SK-N-SH treated with all-trans-retinoic acid at 6 μM for 48 hours (cell line): ENCODE data around the gene CNOT8.
"Not testable (repeated sequence)": the region's sequence is repeated elsewhere in the genome, so short reads cannot be mapped to it uniquely, and the experiment has no call there.

Experiments used
- BACH2 ChIP-seq: fragments of 250-450 bp; sonication (Bioruptor Pico); IDR thresholded peaks from 2 replicates; pipeline ENCODE4 v1.9.0; 2021; ENCODE audit warnings: mild to moderate bottlenecking, borderline replicate concordance
- CREB5 ChIP-seq: fragments of 250-450 bp; sonication (Bioruptor Pico); IDR thresholded peaks from 2 replicates; pipeline ENCODE4 v1.5.1; 2020; ENCODE audit warnings: low read depth, mild to moderate bottlenecking, moderate library complexity
- CSDC2 ChIP-seq: fragments of 250-450 bp; sonication (Bioruptor Pico); IDR thresholded peaks from 2 replicates; pipeline ENCODE4 v1.5.0; 2020; ENCODE audit warnings: mild to moderate bottlenecking, moderate library complexity
- CSRNP3 ChIP-seq: fragments of 250-450 bp; sonication (Bioruptor Pico); IDR thresholded peaks from 2 replicates; pipeline ENCODE4 v1.5.1; 2021; ENCODE audit warnings: mild to moderate bottlenecking, moderate library complexity
- PATZ1 ChIP-seq: fragments of 250-450 bp; sonication (Bioruptor Pico); IDR thresholded peaks from 2 replicates; pipeline ENCODE4 v1.8.0; 2020; ENCODE audit warnings: mild to moderate bottlenecking, moderate library complexity, borderline replicate concordance
- RARB ChIP-seq: fragments of 250-450 bp; sonication (Bioruptor Pico); IDR thresholded peaks from 2 replicates; pipeline ENCODE4 v1.8.0; 2021; ENCODE audit warnings: mild to moderate bottlenecking, moderate library complexity
- TSHZ2 ChIP-seq: fragments of 250-450 bp; sonication (Bioruptor Pico); IDR thresholded peaks from 2 replicates; pipeline ENCODE4 v1.5.0; 2020; ENCODE audit warnings: mild to moderate bottlenecking, moderate library complexity
- ZFP3 ChIP-seq: fragments of 250-450 bp; sonication (Bioruptor Pico); IDR thresholded peaks from 2 replicates; pipeline ENCODE4 v1.5.0; 2020; ENCODE audit warnings: mild to moderate bottlenecking, moderate library complexity
- ZNF565 ChIP-seq: fragments of 450-650 bp; formaldehyde crosslinking; conservative IDR thresholded peaks from 2 replicates; pipeline ENCODE4 v1.5.0; 2020; ENCODE audit warnings: low read depth, mild to moderate bottlenecking, moderate library complexity

GRCh38 chr5:154905601-154906000 lies 47.2 kb downstream of the CNOT8 start:
- TF ChIP-seq TSHZ2 (CRISPR knock-in tag); ZNF565 (CRISPR knock-in tag); CSRNP3 (CRISPR knock-in tag); PATZ1 (CRISPR knock-in tag); RARB; CREB5 (CRISPR knock-in tag); ZFP3 (CRISPR knock-in tag); BACH2 (CRISPR knock-in tag); CSDC2 (CRISPR knock-in tag): not testable (repeated sequence)
